ENCODE data around the gene TOGARAM2. TPM values are rescaled to one million over a fixed set of nuclear protein-coding genes. Genes with fewer than 3 reads are reported as not detected.

TOGARAM2 gene
- total RNA-seq, 1 donor from 2014 or later, result not detected

DNA sequence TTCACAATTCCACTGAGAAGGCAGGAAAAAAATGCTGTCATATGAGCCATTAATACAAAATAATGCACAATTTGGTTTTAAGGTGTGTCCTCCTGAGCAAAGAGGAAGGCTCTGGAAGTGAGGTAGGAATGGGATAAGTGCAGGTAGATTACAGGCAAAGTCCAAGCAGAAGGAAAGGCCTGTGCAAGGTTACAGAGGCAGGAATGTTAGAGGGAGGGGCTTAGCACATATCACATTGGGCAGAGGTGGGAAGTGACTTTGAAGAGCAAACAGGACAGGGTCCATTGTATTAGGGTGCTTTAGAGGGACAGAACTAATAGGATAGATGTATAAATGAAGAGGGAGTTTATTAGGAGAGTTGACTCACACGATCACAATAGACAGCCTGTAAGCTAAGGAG is 119.5 kb downstream of the TOGARAM2 start:
- Mint-ChIP-seq H3K9me3 (ENCODE audit: unreplicated experiment) (no peaks in the 10 kb centered on the region), H3K27ac (ENCODE audit: unreplicated experiment) (no peak overlapping the region), H3K4me1 (ENCODE audit: low read depth, unreplicated experiment) (peaks cover 1% of the 10 kb centered on the region), H3K4me3 (ENCODE audit: unreplicated experiment) (no peak overlapping the region), H3K36me3 (ENCODE audit: unreplicated experiment) (no peaks in the 10 kb centered on the region), H3K27me3 (ENCODE audit: unreplicated experiment) (peaks cover 2% of the 10 kb centered on the region)
- DNase-seq, result no peak
- TF ChIP-seq, protein P1, sequence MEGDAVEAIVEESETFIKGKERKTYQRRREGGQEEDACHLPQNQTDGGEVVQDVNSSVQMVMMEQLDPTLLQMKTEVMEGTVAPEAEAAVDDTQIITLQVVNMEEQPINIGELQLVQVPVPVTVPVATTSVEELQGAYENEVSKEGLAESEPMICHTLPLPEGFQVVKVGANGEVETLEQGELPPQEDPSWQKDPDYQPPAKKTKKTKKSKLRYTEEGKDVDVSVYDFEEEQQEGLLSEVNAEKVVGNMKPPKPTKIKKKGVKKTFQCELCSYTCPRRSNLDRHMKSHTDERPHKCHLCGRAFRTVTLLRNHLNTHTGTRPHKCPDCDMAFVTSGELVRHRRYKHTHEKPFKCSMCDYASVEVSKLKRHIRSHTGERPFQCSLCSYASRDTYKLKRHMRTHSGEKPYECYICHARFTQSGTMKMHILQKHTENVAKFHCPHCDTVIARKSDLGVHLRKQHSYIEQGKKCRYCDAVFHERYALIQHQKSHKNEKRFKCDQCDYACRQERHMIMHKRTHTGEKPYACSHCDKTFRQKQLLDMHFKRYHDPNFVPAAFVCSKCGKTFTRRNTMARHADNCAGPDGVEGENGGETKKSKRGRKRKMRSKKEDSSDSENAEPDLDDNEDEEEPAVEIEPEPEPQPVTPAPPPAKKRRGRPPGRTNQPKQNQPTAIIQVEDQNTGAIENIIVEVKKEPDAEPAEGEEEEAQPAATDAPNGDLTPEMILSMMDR (IDR thresholded peaks at IDR 0.05; ENCODE audit: partially characterized antibody, unreplicated experiment), result no peak

Other genes starting within 250 kb of the TOGARAM2 start
- gene PPP1CB, start 229.5 kb upstream of the TOGARAM2 start, total RNA-seq (ENCODE audit: unreplicated experiment), result 144 TPM
- 0.81 TPM for gene SPDYA, start 170.5 kb upstream of the TOGARAM2 start, total RNA-seq (ENCODE audit: unreplicated experiment)
- gene TRMT61B, start 111.0 kb upstream of the TOGARAM2 start, total RNA-seq (ENCODE audit: unreplicated experiment), result 17.5 TPM
- 32.5 TPM for gene WDR43, start 86.6 kb upstream of the TOGARAM2 start, total RNA-seq (ENCODE audit: unreplicated experiment)
- gene PCARE, start 93.2 kb downstream of the TOGARAM2 start, total RNA-seq (ENCODE audit: unreplicated experiment), result 0.66 TPM
- gene CLIP4, start 134.1 kb downstream of the TOGARAM2 start, total RNA-seq (ENCODE audit: unreplicated experiment), result 3.3 TPM

Data from glutamatergic neuron (in vitro differentiated cells).